ENCODE results near the gene KAT6B.

- TF ChIP-seq CTCF (IDR thresholded peaks at IDR 0.05) (no peak), EZH2 (IDR thresholded peaks at IDR 0.05) (no peak), EZH2phosphoT487 (IDR thresholded peaks at IDR 0.05) (no peak)
Measured at GRCh38 chr10:74814797-74815196, 11.6 kb upstream of the KAT6B start.

Measured in neural progenitor cell (in vitro differentiated cells).